Subcutaneous adipose tissue (tissue), 4 donors: ENCODE measurements around the gene ZNF101. TPM values are rescaled to one million over a fixed set of nuclear protein-coding genes. Genes with fewer than 3 reads are reported as not detected.

ENCODE experiments used
- small RNA-seq: library from RNA; depleted of rRNA; stranded (forward); fragments of <200 nt; gene quantifications from one replicate; pipeline ENCODE3, GENCODE V24; 2016
- total RNA-seq, 4 donors: library from RNA; depleted of rRNA; stranded (reverse); fragments of >200 nt; gene quantifications; one replicate each; pipeline ENCODE4 v1.1.0, GENCODE V29; 2016
- TF ChIP-seq, protein P1 (sequence below): fragments of 450-650 bp; IDR thresholded peaks from one replicate; pipeline ENCODE4 v1.5.1; 2016; ENCODE audit warnings: low read depth, mild to moderate bottlenecking, control low read depth, antibody characterized with exemption, moderate library complexity

ZNF101 gene
- total RNA-seq, 4 donors from 2014 or later = 4.5 to 11.6 (median 5.6) TPM

DNA sequence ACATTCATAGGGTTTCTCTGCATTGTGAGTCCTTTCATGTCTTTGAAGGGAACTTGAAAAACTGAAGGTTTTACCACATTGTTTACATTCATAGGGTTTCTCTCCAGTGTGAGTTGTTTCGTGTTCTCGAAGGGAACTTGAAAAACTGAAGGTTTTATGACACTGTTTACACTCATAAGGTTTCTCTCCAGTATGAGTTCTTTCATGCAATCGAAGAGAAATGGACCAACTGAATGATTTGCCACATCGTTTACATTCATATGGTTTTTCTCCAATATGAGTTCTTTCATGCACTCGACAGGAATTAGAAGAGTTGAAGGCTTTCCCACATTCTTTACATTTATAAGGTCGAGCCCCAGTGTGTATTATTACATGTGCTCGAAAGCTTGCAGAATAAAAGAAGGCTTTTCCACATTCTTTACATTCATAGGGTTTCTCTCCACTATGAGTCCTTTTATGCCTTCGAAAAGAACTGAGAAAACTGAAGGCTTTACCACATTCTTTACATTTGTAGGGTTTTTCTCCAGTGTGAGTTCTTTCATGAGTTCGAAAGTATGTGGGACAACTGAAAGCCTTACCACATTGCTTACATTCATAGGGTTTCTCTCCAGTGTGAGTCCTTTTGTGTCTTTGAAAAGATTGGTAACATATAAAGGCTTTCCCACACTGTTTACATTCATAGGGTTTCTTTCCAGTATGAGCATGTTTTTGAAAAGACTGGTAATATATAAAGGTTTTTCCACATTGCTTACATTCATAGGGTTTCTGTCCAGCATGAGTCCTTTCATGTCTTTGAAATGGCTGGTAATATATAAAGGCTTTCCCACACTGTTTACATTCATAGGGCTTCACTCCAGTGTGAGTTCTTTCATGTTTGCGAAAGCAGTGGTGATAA lies 43.5 kb downstream of the ZNF101 start:
- TF ChIP-seq, protein P1, sequence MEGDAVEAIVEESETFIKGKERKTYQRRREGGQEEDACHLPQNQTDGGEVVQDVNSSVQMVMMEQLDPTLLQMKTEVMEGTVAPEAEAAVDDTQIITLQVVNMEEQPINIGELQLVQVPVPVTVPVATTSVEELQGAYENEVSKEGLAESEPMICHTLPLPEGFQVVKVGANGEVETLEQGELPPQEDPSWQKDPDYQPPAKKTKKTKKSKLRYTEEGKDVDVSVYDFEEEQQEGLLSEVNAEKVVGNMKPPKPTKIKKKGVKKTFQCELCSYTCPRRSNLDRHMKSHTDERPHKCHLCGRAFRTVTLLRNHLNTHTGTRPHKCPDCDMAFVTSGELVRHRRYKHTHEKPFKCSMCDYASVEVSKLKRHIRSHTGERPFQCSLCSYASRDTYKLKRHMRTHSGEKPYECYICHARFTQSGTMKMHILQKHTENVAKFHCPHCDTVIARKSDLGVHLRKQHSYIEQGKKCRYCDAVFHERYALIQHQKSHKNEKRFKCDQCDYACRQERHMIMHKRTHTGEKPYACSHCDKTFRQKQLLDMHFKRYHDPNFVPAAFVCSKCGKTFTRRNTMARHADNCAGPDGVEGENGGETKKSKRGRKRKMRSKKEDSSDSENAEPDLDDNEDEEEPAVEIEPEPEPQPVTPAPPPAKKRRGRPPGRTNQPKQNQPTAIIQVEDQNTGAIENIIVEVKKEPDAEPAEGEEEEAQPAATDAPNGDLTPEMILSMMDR = no peak

DNA sequence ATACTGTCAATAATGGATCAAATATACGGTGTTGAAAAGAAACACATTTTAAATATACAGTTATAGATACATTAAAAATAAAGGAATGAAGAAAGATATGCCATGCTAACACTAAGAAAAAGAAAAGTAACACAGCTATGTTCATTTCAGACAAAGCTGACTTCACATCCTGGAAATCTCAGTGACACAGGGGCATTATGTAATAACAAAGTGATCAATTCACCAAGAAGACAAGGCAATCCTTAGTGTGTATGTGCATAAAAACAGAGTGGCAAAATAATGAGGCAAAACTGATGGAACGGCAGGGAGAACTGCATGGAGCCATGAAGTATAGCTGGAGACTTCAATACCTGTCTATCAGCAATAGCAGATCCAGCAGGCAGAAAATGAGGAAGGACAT lies 51.2 kb downstream of the ZNF101 start:
- TF ChIP-seq, protein P1 = no peak

DNA sequence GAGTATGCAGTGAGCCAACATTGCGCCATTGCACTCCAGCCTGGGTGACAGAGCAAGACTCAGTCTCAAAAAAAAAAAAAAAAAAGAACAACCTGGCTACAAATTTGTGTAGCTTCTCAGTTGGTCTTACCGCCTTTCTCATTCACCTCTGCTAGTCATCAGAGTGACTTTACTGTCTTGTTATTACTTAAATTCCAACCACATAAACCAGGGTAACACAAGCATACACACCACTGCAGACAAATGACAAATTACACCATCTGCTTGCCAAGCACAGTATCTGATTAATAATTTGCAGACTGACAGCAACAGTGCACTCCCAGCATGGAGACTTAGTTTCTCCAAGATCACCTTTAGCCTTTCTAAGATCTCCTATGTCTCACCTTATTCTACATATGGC lies 53.3 kb downstream of the ZNF101 start:
- TF ChIP-seq, protein P1 = no peak

DNA sequence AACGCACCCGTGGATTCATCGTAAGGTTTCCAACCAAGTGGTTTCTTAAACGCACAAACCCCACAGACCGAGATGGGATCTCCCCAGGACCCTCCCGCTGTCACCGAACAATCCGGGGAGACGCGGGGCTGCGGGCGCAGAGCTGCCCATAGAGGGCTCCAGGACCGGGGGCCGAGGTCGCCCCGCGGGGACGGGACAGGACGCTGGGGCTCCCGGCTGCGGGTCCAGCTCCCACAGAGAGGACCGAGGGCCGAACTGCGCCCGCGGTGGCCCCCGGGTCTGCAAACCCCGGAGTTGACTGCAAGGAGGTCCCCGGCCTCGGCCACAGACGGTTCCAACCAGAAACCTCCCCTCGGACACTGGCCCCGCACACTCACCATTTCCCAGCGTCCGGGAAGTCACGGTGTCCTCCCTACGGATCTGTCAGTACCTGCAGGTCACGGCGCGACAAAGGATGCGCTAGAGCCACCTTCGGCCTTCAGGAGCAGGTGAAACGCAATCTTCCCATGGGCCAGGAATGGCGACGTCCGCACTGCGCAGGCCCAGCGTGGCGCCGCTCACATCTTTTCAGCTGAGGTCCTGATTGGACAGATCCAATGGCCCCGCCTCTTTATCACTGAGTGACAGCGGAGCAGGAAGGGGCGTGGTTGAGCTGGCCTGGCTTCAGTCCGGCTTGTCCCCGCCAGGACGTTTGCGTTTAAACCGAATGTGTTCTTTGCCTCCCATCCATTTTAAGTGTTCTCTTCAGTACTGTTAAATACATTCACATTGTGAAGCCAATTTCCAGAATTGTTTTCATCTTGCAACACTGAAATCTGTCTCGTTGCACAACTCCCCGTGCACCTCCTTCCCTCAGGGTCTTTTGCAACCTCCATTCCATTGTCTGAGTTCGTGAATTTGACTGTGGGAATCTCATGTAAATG lies 64.2 kb downstream of the ZNF101 start, which contains the start of gene ZNF14:
Gene ZNF14, minus strand, starts transcription at position 534 of the 923 bp plus-strand sequence. Its CDS starts 154 bp downstream, at position 380.
- TF ChIP-seq, protein P1 = no peak

Small RNA genes within 50 kb of the gene (small RNA-seq; reads per million reads assigned to genes)
- not detected for gene AC011458.2

Other genes with a start within 250 kb of the ZNF101 start
- 1 to 10 TPM in 3 of 4 donors, under 1 TPM in 1; 0.57 to 2.2 (median 1.3) TPM for gene TSSK6, start 153.3 kb upstream of the ZNF101 start, total RNA-seq
- 10 to 100 TPM; 26.6 to 83.0 (median 36.0) TPM for gene NDUFA13, start 152.6 kb upstream of the ZNF101 start, total RNA-seq
- gene YJEFN3, start 139.9 kb upstream of the ZNF101 start, total RNA-seq = 1 to 10 TPM in 1 of 4 donors, under 1 TPM in 3; 0.33 to 1.1 (median 0.80) TPM
- gene CILP2, start 130.6 kb upstream of the ZNF101 start, total RNA-seq = under 1 TPM in 2 of 4 donors, not detected in 2; 0.38 to 0.85 TPM
- 1 to 10 TPM; 1.6 to 4.0 (median 2.4) TPM for gene PBX4, start 50.2 kb upstream of the ZNF101 start, total RNA-seq
- gene LPAR2, start 40.6 kb upstream of the ZNF101 start, total RNA-seq = 1 to 10 TPM in 3 of 4 donors, under 1 TPM in 1; 0.65 to 8.8 (median 3.0) TPM
- 10 to 100 TPM in 3 of 4 donors, 1 to 10 TPM in 1; 5.2 to 18.9 (median 16.5) TPM for gene GMIP, start 25.2 kb upstream of the ZNF101 start, total RNA-seq
- gene ATP13A1, start 5.2 kb upstream of the ZNF101 start, total RNA-seq = 100 to 1,000 TPM in 3 of 4 donors, 10 to 100 TPM in 1; 33.4 to 272 (median 109) TPM
- 1 to 10 TPM; 5.7 to 9.6 (median 8.2) TPM for gene ZNF14, start 64.3 kb downstream of the ZNF101 start, total RNA-seq
- gene ZNF506, start 152.9 kb downstream of the ZNF101 start, total RNA-seq = 10 to 100 TPM; 31.4 to 39.0 (median 36.7) TPM
- gene ZNF253, start 197.0 kb downstream of the ZNF101 start, total RNA-seq = 1 to 10 TPM; 6.8 to 9.1 (median 8.8) TPM
- gene ZNF93, start 232.1 kb downstream of the ZNF101 start, total RNA-seq = 1 to 10 TPM; 5.1 to 5.8 (median 5.6) TPM